Activated naive CD4-positive, alpha-beta T cell treated with Interleukin-2 at 50 U/mL for 16 hours (primary cell): ENCODE data around the gene STAT5B.
"Not testable (repeated sequence)": the region's sequence is repeated elsewhere in the genome, so short reads cannot be mapped to it uniquely, and the experiment has no call there.

Experiments used
- DNase-seq: peaks from one replicate; pipeline ENCODE4 v3.0.0-alpha.2; 2020

Gene STAT5B

DNA sequence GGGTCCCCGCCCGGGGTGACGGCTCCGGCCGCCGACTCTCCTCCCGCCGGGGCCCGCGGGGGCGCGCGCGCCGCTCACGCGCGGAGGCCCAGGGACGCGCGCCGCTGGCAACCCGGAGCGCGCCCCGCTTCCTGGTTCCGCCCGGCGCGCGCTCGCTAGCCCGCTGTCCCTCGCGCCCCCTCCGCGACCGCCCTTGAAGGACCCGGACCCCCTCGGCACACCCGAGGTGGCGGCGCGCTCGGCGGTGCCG lies at the start of gene STAT5B:
TSS of gene STAT5B (minus strand) at position 33 of the 250 bp plus-strand sequence. CDS start 44,264 bp downstream, outside the sequence.
- peak; percentile 60 for DNase-seq

- DNase-seq = no peak
These were observed 48.8 kb upstream of the STAT5B start for GRCh38 chr17:42325026-42325425.

DNA sequence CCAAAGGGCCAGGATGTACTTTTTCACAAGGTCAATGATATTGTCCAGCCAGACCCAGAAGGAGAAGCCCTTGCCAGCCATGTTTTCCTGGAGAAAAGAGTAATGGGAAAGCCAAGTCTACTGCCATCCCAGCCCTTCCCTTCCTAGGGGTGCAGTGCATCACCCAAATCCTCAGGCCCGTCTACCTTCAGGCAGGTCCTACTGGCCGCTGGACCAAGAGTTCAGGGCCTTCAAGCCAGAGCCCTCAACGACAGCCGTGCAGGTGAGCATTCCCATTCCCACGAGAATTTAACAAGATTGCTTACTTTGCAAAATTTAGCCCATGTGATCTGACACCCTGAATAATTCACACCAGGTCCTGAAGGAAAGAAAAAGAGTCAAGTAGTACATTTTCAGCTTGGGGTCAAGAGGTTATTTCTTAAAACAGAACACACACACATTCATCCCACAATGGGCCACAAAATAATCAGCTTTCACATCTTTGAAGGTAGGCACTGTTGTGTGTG lies 47.1 kb upstream of the STAT5B start:
- no peak for DNase-seq

- peak; percentile 94 for DNase-seq
These were observed 46.4 kb upstream of the STAT5B start for GRCh38 chr17:42322382-42323267.

DNA sequence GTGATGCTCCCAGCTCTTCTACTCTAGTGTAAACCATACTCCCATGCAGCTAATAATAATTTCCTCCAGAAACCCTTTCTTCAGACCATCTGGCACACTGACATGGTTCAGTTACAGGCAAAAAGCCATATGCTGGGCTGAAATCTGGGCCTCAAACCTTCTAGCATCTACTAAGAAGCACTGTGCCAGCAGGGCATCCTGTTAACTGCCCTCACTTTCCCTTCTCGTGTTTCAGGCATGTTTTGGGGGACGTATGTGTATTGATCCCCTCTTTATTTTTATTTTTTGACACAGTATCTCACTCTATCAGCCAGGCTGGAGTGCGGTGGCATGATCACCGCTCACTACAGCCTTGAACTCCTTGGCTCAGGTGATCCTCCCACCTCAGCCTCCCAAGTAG lies 45.4 kb upstream of the STAT5B start:
- no peak for DNase-seq

GRCh38 chr17:42317967-42318366 lies 41.8 kb upstream of the STAT5B start:
- not testable (repeated sequence) for DNase-seq

- DNase-seq = no peak
These were observed 41.2 kb upstream of the STAT5B start for GRCh38 chr17:42317266-42317845.

DNA sequence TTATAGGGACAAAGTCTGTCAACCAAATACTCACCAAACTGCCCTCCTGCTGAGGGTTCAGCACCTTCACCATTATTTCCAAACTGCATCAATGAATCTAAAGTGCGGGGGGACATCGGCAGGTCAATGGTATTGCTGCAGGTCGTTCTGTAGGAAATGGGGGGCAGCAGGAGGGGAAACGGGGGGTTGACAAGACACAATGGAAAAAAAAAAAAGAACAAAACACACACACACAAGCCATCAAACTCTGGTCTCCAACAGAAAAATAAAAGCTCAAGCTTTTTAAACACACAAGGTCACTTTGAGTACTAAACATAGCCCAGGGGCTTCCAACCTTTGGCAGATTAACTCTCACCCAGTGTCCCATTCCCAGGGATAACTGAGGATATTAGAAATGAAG lies 40.6 kb upstream of the STAT5B start:
- DNase-seq = no peak

GRCh38 chr17:42315402-42316156 lies 39.4 kb upstream of the STAT5B start:
- no peak for DNase-seq

DNA sequence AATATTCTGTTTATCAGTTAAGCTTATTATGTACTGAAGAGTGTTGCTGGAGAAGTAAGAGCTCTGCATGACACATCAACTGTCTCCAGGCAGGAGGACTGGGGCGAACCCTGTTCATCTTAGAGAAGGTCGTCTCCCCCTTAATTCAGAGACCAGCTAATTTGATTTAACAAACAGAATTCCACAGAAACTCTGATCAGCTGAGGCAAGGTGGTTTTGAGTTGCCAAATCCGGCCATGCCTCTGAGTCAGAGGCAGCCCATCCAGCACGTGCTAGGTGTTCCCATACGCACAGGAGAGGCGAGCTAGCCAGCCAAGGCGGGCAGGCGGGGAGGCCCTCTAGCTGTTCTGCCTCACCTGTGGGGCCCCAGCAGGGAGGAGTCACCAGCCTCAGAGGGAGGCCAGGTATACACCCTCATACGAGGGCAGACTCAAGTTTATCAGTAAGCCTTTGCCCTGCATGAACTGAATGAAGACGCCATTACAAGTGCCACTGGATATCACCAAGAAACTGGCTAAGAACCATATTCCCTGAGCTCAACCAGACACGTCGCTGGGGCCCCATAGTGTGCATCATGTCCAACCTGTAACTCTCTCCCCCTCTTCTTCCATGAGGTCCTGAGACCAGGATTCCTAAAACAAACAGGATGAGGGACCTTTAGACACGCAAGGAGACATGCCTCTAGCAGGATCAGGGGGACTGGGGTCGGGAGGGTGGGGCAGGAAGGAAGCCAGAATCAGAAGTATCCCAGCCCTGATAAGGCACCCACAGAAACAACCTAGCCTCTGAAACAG lies 37.8 kb upstream of the STAT5B start:
- no peak for DNase-seq

DNA sequence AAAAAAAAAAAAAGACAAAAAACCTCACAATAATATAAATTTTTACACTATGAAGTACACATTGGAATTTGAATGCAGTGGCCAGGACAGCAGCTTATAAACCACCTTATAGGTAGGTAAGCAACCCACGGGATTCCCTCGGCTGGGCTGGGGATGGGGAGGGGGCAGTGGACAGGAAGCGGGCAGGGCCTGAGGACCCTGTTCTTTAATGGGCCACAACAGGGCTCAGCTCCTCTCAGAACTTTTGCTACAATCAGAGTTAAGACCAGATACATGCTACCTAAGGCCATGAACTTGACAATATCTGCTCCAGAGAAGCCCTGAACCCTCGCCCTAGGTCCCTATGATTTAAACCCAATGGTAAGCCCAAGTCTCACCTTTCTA lies 37.2 kb upstream of the STAT5B start:
- no peak for DNase-seq

DNA sequence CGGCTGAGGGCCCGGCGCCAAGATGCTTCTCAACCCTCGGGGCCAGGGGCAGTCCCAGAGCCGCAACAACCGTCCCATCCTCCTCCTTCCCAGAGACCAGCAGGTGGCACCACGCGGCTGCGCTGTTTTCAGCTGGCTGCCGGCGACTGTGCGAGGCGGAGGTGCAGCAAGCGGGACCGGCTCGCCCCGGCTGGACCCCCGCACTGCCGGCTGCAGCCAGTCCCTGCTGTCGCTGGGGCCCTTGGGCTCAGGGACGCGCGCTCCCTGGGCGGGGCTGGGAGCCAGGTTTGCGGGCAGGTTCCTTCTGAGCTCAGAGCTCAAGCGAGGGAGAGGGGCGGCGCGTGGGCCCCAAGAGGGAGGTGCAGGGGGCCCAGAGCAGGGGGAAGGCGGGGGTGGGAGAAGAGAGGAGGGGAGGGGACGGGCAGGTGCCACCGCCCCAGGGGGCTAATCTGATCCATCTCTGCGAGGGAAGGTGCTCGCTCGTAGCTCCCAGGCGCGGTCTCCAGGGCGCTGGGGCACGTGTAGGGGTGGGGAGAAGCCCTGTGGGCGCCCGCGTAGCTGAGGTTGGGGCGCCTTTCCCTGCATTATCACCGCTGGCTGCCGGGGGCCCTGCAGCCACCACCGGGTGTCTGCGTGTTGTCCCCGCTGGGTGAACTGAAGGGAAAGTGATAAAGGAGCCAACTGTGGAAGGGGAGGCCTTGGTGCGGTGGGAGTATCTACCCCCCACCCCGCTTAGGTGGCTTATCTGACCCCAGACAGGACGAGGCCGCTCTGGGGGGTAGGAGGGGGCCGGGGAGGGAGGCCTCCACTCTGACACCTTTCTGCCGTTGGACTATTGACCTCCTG lies 36.3 kb upstream of the STAT5B start:
- DNase-seq = peak; percentile 78

DNA sequence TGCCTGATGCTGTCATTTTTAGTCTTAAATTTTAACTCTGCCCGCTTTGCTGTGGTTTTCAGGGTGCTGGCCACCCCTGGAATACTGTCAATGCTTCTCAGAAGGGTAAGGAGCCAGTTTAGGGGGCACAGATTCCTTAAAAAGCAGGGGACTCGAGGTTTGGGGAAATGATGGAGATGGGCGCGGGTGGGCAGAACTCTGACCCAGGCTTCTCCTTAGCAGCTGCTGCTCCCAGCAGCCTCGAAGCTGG lies 35.8 kb upstream of the STAT5B start:
- no peak for DNase-seq

DNA sequence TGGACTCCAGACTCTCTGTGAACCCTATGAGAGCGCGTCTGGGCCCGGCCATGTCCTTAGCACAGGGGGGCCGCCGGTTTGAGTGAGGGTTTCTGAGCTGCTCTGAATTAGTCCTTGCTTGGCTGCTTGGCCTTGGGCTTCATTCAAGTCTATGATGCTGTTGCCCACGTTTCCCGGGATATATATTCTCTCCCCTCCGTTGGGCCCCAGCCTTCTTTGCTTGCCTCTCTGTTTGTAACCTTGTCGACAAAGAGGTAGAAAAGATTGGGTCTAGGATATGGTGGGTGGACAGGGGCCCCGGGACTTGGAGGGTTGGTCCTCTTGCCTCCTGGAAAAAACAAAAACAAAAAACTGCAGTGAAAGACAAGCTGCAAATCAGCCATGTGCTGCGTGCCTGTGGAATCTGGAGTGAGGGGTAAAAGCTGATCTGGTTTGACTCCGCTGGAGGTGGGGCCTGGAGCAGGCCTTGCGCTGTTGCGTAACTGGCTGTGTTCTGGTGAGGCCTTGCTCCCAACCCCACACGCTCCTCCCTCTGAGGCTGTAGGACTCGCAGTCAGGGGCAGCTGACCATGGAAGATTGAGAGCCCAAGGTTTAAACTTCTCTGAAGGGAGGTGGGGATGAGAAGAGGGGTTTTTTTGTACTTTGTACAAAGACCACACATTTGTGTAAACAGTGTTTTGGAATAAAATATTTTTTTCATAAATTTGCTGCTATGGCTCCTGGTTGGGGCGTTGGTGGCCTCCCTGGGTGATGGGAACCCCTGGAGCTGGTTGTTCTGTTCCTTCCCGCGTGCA lies 35.2 kb upstream of the STAT5B start:
- no peak for DNase-seq

- no peak for DNase-seq
These were observed 34.6 kb upstream of the STAT5B start for GRCh38 chr17:42310787-42311215.

DNA sequence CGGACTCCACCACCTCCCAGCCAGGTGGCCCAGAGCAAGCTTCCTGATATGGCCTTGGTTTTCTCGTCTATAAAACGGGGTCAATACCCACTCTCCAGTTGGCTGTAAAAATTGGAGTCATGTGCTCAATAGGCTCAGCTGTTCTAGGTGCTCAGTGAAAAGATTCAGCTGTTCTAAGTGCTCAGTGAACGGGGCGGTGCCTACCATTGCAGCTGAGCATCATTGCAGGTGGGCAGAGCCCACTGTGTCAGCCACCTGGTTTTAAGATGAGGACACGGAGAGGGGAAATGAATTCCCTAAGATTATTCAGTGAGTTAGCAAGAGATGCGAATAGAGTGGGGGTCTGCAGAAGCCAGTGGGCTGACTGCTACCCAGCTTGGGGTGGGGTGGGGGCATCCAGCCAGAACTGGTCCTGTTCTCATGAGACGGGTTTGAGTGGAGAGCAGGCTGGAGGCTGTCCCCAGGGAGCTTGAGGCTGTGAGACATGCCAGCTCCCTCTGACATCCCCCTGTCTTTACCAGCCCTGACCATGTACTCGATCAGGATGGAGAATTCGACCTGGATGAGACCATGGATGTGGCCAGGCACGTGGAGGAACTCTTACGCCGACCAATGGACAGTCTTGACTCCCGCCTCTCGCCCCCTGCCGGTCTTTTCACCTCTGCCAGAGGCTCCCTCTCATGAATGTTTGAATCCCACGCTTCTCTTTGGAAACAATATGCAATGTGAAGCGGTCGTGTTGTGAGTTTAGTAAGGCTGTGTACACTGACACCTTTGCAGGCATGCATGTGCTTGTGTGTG lies 34.0 kb upstream of the STAT5B start:
- no peak for DNase-seq

DNA sequence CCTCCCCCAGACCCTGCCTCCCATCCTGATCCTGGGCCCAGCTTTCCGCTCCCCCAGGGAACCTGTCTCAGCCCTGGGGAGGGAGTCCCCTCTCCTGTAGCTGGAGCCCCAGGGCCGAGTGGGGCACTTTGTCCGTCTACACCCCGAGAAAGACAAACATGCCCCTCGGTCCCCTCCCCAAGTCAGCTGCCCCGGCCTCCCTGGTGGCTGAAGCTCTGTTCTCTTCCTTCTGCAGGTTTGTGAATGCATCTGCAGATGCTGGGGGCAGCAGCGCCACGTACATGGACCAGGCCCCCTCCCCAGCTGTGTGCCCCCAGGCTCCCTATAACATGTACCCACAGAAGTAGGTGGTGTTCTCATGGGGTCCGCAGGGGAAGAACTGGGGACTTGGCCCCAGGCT lies 33.0 kb upstream of the STAT5B start:
- DNase-seq = no peak

DNA sequence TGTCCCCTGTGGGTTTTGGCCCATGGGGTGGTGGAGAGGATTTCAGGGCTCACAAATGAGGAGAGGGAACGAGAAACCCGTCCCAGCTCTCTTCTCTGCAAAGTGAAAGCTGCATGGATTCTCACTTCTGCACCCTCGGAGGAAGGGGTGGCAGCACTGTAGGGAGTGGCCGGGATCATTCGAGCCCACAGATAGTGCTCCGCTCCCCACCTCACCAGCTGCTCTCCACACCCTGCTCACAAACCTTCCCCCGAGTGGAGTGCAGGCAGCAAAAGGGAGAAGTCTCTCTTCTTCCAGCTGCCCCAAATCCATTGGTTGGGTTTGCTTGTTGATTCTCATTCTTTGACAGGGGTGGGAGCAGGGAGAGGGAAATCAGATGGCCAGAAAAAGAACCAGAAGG lies 32.3 kb upstream of the STAT5B start:
- DNase-seq = no peak

DNA sequence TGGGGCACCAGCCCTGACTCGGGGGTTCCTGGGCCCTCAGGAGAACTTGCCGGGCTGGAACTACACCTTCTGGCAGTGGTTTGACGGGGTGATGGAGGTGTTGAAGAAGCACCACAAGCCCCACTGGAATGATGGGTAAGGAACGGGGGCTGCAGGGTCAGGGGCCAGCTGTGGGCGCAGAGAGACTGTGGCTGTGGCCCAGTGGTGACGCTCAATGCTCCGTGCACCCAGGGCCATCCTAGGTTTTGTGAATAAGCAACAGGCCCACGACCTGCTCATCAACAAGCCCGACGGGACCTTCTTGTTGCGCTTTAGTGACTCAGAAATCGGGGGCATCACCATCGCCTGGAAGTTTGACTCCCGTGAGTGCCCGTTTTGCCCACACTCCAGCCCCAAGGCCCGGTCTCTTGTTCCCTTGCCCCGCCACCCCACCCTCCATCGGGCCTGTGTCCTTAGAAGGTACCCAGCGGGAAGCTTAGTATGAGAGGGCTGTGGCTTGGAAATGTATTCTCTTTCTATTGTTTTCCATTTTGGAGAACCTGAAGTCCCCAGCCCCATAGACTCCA lies 31.3 kb upstream of the STAT5B start:
- DNase-seq = no peak

DNA sequence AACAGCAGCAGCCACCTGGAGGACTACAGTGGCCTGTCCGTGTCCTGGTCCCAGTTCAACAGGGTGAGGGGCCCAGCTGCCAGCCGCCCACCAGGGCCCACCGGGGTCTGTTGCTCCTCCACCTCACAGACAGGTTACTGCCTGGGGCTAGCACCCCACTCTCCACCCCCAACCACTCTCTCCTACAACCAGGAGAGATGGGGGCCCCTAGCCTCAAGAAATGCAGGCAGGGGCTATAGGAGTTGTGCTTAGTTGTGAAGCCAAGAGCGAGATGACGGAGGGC lies 30.1 kb upstream of the STAT5B start:
- no peak for DNase-seq
